H1 (cell line): ENCODE data around the gene ME3. TPM values are rescaled to one million over a fixed set of nuclear protein-coding genes. Genes with fewer than 3 reads are reported as not detected.
A peak's percentile ranks its signal among the peaks of the same experiment; 100 is the strongest.

Source experiments
- CTCF ChIA-PET: fragments of 300-600 bp; sonication (Branson Sonifier 250); formaldehyde crosslinking; loops from one replicate; lab custom pipeline; 2021; ENCODE audit not compliant: partially characterized antibody; lab: Charles Lee
- POLR2A ChIA-PET: fragments of 300-600 bp; sonication (Branson Sonifier 250); formaldehyde crosslinking; loops from one replicate; lab custom pipeline; 2021; ENCODE audit warnings: inconsistent platforms; ENCODE audit not compliant: partially characterized antibody; lab: Charles Lee
- DNase-seq, 2 experiments: peaks; one replicate each; pipeline versions ENCODE4 v3.0.0 to v3.0.0-alpha.2; 2010 to 2022; ENCODE audit warnings: low spot score in 2 of 2, low read depth in 1 of 2, mixed read lengths in 1 of 2
- FAIRE-seq: peaks from 2 replicates; lab custom pipeline; 2011; peaks lifted over from hg19 to GRCh38; lab: Jason Lieb, UNC
- H2AFZ ChIP-seq: 2 replicates; pipeline ENCODE4 v1.8.1; 2012; ENCODE audit warnings: low read length, inconsistent platforms
- H2AK5ac ChIP-seq: 2 replicates; pipeline ENCODE4 v1.6.1; 2013; ENCODE audit warnings: low read depth, low read length
- H2BK120ac ChIP-seq: replicated peaks from 2 replicates; pipeline ENCODE3; 2013; ENCODE audit warnings: low read depth, low read length, inconsistent platforms
- H2BK12ac ChIP-seq: 2 replicates; pipeline ENCODE4 v1.6.1; 2013; ENCODE audit warnings: low read depth, low read length
- H2BK15ac ChIP-seq: 2 replicates; pipeline ENCODE4 v1.6.1; 2013; ENCODE audit warnings: low read length
- H2BK20ac ChIP-seq: 2 replicates; pipeline ENCODE4 v1.6.1; 2013; ENCODE audit warnings: low read length
- H2BK5ac ChIP-seq: 2 replicates; pipeline ENCODE4 v1.6.1; 2013; ENCODE audit warnings: low read depth, low read length
- H3K14ac ChIP-seq: 2 replicates; pipeline ENCODE4 v1.6.1; 2013; ENCODE audit warnings: inconsistent platforms; ENCODE audit not compliant: insufficient read length
- H3K18ac ChIP-seq: 2 replicates; pipeline ENCODE4 v1.6.1; 2013; ENCODE audit warnings: low read length; ENCODE audit errors: extremely low read depth
- H3K23ac ChIP-seq: 2 replicates; pipeline ENCODE4 v1.6.1; 2013; ENCODE audit warnings: inconsistent platforms; ENCODE audit not compliant: insufficient read length
- H3K23me2 ChIP-seq: 2 replicates; pipeline ENCODE4 v1.6.1; 2013; ENCODE audit warnings: low read depth, low read length
- H3K27ac ChIP-seq: 2 replicates; pipeline ENCODE4 v1.6.1; 2011; ENCODE audit warnings: low read depth, low read length, inconsistent platforms
- H3K27me3 ChIP-seq, 4 experiments: replicated peaks in 1 of 4; 1 replicate in 1 of 4; 2 replicates in 3 of 4; pipeline versions ENCODE4 v1.6.1 to v1.8.1; 2011 to 2013; ENCODE audit warnings: low read length in 3 of 4, mild to moderate bottlenecking in 3 of 4, inconsistent platforms in 2 of 4, mixed read lengths in 2 of 4, moderate library complexity in 1 of 4; ENCODE audit not compliant: control insufficient read depth in 3 of 4, insufficient read depth in 3 of 4; ENCODE audit errors: extremely low read depth in 1 of 4
- H3K36me3 ChIP-seq, 4 experiments: 2 replicates each; pipeline versions ENCODE4 v1.6.1 to v1.8.1; 2011 to 2013; ENCODE audit warnings: mild to moderate bottlenecking in 4 of 4, low read length in 3 of 4, moderate library complexity in 2 of 4, control low read depth in 1 of 4, inconsistent platforms in 1 of 4; ENCODE audit not compliant: insufficient read depth in 4 of 4, control insufficient read depth in 2 of 4
- H3K4ac ChIP-seq: replicated peaks from 2 replicates; pipeline ENCODE3; 2013; ENCODE audit warnings: low read length, low read depth, mixed read lengths, inconsistent platforms; ENCODE audit not compliant: insufficient read length
- H3K4me1 ChIP-seq, 4 experiments: replicated peaks in 1 of 4; 1 replicate in 1 of 4; 2 replicates in 3 of 4; pipeline versions ENCODE4 v1.6.1 to v1.8.1; 2011 to 2013; ENCODE audit warnings: low read length in 3 of 4, inconsistent platforms in 2 of 4, mixed read lengths in 1 of 4; ENCODE audit not compliant: insufficient read depth in 4 of 4, control insufficient read depth in 3 of 4
- H3K4me2 ChIP-seq, 2 experiments: 2 replicates each; pipeline versions ENCODE4 v1.6.1 to v1.8.1; 2011 to 2013; ENCODE audit warnings: low read depth in 2 of 2, low read length in 2 of 2, control low read depth in 1 of 2, inconsistent platforms in 1 of 2, mild to moderate bottlenecking in 1 of 2; ENCODE audit not compliant: insufficient read depth in 1 of 2
- H3K4me3 ChIP-seq, 4 experiments: fragments of 200-600, 300-600 bp in 1 of 4; sonication (generic), shearing (Covaris generic), sonication (Bioruptor Twin) in 1 of 4; 2 replicates each; pipeline versions ENCODE4 v1.5.1 to v1.8.1; 2011 to 2016; ENCODE audit warnings: low read length in 4 of 4, low read depth in 3 of 4, control low read depth in 2 of 4, inconsistent platforms in 2 of 4, mild to moderate bottlenecking in 2 of 4, mixed read lengths in 1 of 4, moderate library complexity in 1 of 4; ENCODE audit not compliant: insufficient read depth in 2 of 4; ENCODE audit errors: extremely low read depth in 1 of 4
- H3K56ac ChIP-seq: replicated peaks from 2 replicates; pipeline ENCODE3; 2013; ENCODE audit warnings: low read depth, mild to moderate bottlenecking, mixed read lengths, low read length, inconsistent platforms; ENCODE audit not compliant: insufficient read length
- H3K79me1 ChIP-seq: 2 replicates; pipeline ENCODE4 v1.6.1; 2013; ENCODE audit warnings: low read depth, low read length, control low read depth
- H3K79me2 ChIP-seq, 2 experiments: 2 replicates each; pipeline versions ENCODE4 v1.6.1 to v1.8.1; 2012 to 2013; ENCODE audit warnings: low read length in 2 of 2, mild to moderate bottlenecking in 2 of 2, inconsistent platforms in 1 of 2; ENCODE audit not compliant: insufficient read depth in 2 of 2, control insufficient read depth in 1 of 2
- H3K9ac ChIP-seq, 4 experiments: replicated peaks in 1 of 4; 1 replicate in 1 of 4; 2 replicates in 3 of 4; pipeline versions ENCODE4 v1.6.1 to v1.8.1; 2011 to 2013; ENCODE audit warnings: low read depth in 3 of 4, low read length in 3 of 4, control low read depth in 2 of 4, mild to moderate bottlenecking in 2 of 4, moderate library complexity in 2 of 4, inconsistent platforms in 1 of 4; ENCODE audit errors: extremely low read depth in 1 of 4
- H3K9me3 ChIP-seq, 2 experiments: 2 replicates each; pipeline versions ENCODE4 v1.6.1 to v1.8.1; 2012 to 2013; ENCODE audit warnings: mild to moderate bottlenecking in 2 of 2, moderate library complexity in 2 of 2, control low read depth in 1 of 2, inconsistent platforms in 1 of 2, low read depth in 1 of 2, low read length in 1 of 2, mixed read lengths in 1 of 2; ENCODE audit not compliant: insufficient read depth in 2 of 2
- H4K20me1 ChIP-seq, 2 experiments: replicated peaks in 1 of 2; 2 replicates each; pipeline versions ENCODE3 to v1.8.1; 2011 to 2013; ENCODE audit warnings: inconsistent platforms in 2 of 2, low read length in 2 of 2, mild to moderate bottlenecking in 1 of 2; ENCODE audit not compliant: insufficient read depth in 2 of 2, control insufficient read depth in 1 of 2
- H4K5ac ChIP-seq: 2 replicates; pipeline ENCODE4 v1.6.1; 2013; ENCODE audit warnings: low read length, low read depth, mixed read lengths, inconsistent platforms; ENCODE audit not compliant: insufficient read length
- H4K8ac ChIP-seq: 2 replicates; pipeline ENCODE4 v1.8.0; 2013; ENCODE audit warnings: mild to moderate bottlenecking, moderate library complexity, low read length, inconsistent platforms; ENCODE audit not compliant: insufficient read depth; ENCODE audit errors: extremely low read depth
- H4K91ac ChIP-seq: replicated peaks from 2 replicates; pipeline ENCODE3; 2013; ENCODE audit warnings: low read length, mixed read lengths, inconsistent platforms; ENCODE audit not compliant: insufficient read length
- BCL11A ChIP-seq, 2 experiments: IDR thresholded peaks; one replicate each; pipeline ENCODE4 v1.6.1; 2011; ENCODE audit warnings: low read depth in 2 of 2, low read length in 2 of 2, mild to moderate bottlenecking in 2 of 2
- BRCA1 ChIP-seq: IDR thresholded peaks from 2 replicates; pipeline ENCODE4 v1.6.1; 2012; ENCODE audit warnings: low read depth, low read length, improper control_type of control experiment
- CHD2 ChIP-seq: IDR thresholded peaks from 2 replicates; pipeline ENCODE4 v1.6.1; 2012; ENCODE audit warnings: low read length, improper control_type of control experiment
- EZH2 ChIP-seq: fragments of 200-600 bp; sonication (generic); IDR thresholded peaks from 2 replicates; pipeline ENCODE4 v1.7.1; 2012; ENCODE audit warnings: low read depth, mild to moderate bottlenecking, moderate library complexity, low read length, inconsistent platforms; ENCODE audit not compliant: severe bottlenecking
- GTF2F1 ChIP-seq: IDR thresholded peaks from 2 replicates; pipeline ENCODE4 v1.6.1; 2012; ENCODE audit warnings: low read depth, low read length, improper control_type of control experiment, borderline replicate concordance
- HDAC2 ChIP-seq, 2 experiments: fragments of 300-600 bp in 1 of 2; sonication (generic) in 1 of 2; IDR thresholded peaks; 2 replicates each; pipeline ENCODE4 v1.6.1; 2011 to 2012; ENCODE audit warnings: low read depth in 2 of 2, low read length in 2 of 2, mild to moderate bottlenecking in 2 of 2, moderate library complexity in 2 of 2, borderline replicate concordance in 1 of 2, inconsistent platforms in 1 of 2
- JUN ChIP-seq: IDR thresholded peaks from 2 replicates; pipeline ENCODE4 v1.6.1; 2011; ENCODE audit warnings: low read depth, mild to moderate bottlenecking, improper control_type of control experiment, low read length
- JUND ChIP-seq: IDR thresholded peaks from 2 replicates; pipeline ENCODE4 v1.6.1; 2011; ENCODE audit warnings: mild to moderate bottlenecking, improper control_type of control experiment, low read length
- RBBP5 ChIP-seq: IDR thresholded peaks from 2 replicates; pipeline ENCODE4 v1.7.1; 2012; ENCODE audit warnings: low read depth, mild to moderate bottlenecking, inconsistent platforms, low read length, moderate library complexity, borderline replicate concordance
- RFX5 ChIP-seq: IDR thresholded peaks from 2 replicates; pipeline ENCODE4 v1.6.1; 2011; ENCODE audit warnings: low read depth, low read length, improper control_type of control experiment, borderline replicate concordance
- RXRA ChIP-seq: IDR thresholded peaks from 2 replicates; pipeline ENCODE4 v1.6.1; 2011; ENCODE audit warnings: low read depth, mild to moderate bottlenecking, low read length, moderate library complexity; ENCODE audit not compliant: insufficient read depth
- SIN3A ChIP-seq, 2 experiments: IDR thresholded peaks in 1 of 2; conservative IDR thresholded peaks in 1 of 2; 2 replicates each; pipeline ENCODE4 v1.6.1; 2011 to 2012; ENCODE audit warnings: low read length in 2 of 2, improper control_type of control experiment in 1 of 2, low read depth in 1 of 2, mild to moderate bottlenecking in 1 of 2
- WGBS, 2 experiments: shearing (Covaris generic) in 1 of 2; methylation state at CpG; one replicate each; pipeline versions ENCODE4 v1.1.6 to v1.1.7; 2013 to 2015; ENCODE audit warnings: low lambda C conversion rate in 2 of 2, mixed read lengths in 2 of 2, inconsistent platforms in 1 of 2, low coverage in 1 of 2, missing lambda C conversion rate in 1 of 2; ENCODE audit not compliant: insufficient replicate concordance in 2 of 2, insufficient coverage in 1 of 2, insufficient read length in 1 of 2; ENCODE audit errors: extremely low coverage in 1 of 2, missing lambda C conversion rate in 1 of 2; 5-methylcytosine and 5-hydroxymethylcytosine counted together
- polyA plus RNA-seq, 7 experiments: library from polyadenylated mRNA; depleted of rRNA in 3 of 7; stranded (reverse) in 5 of 7; unstranded in 2 of 7; fragments of >200 nt in 5 of 7; fragments of 200-250 nt in 2 of 7; gene quantifications; 1 replicate in 5 of 7; 2 replicates in 1 of 7; 4 replicates in 1 of 7; pipeline versions ENCODE4 v1.2.1 to v1.2.3, GENCODE V29; 2011 to 2013; ENCODE audit warnings: missing spikeins in 2 of 7, mixed read lengths in 2 of 7
- total RNA-seq: library from RNA; stranded (reverse); fragmentation: NEBNext Ultra II Directional; extraction: Animal tissue kit (Norgen Biotek cat#: 25700); gene quantifications from 2 replicates; pipeline ENCODE4 v1.2.1, GENCODE V29; 2021

The ME3 gene
- total and polyA plus RNA-seq, 2 of the 8 experiments (the other 6 are each of a cell fraction or from before 2014, with no cell fraction given): 1.5 to 2.8 TPM

GRCh38 chr11:86676533-86677154 is 4.2 kb upstream of the ME3 start:
- no peak overlapping the region for H3K14ac ChIP-seq
- no peaks in the 10 kb centered on the region for H3K79me2 ChIP-seq
- peaks cover 5 to 15% (median 8%) of the 10 kb centered on the region in 4 experiments; a peak in 6 of 7 replicates for H3K4me1 ChIP-seq
- DNase-seq: peak in 1 of 2 experiments; percentile 66
- ChIA-PET POLR2A (no interaction called here), CTCF (interaction anchor here (0.6 to 1.8 kb wide), 15 partner anchors 9 to 234 kb away, joined by 3 to 7 read pairs (median 4); partner anchors contain the start of gene PRSS23)
- 61% methylated on average over 6 of the region's 6 CpGs; no CpG with 5 or more reads in 1 of the 2 experiments for WGBS, 2 experiments
- H3K4ac ChIP-seq: no peak overlapping the region
- peak overlapping the region; percentile 97 for H2AFZ ChIP-seq
- no peak overlapping the region for H2AK5ac ChIP-seq
- H3K4me3 ChIP-seq: no peak overlapping the region
- no peak overlapping the region for H3K18ac ChIP-seq
- no peaks in the 10 kb centered on the region for H3K79me1 ChIP-seq
- no peak overlapping the region for H3K23ac ChIP-seq
- no peak overlapping the region for H2BK12ac ChIP-seq
- H3K23me2 ChIP-seq: peaks cover 9% of the 10 kb centered on the region; the same call in 1 of the 2 replicates
- no peaks in the 10 kb centered on the region for H3K36me3 ChIP-seq
- H3K56ac ChIP-seq: no peak overlapping the region
- H4K5ac ChIP-seq: no peak overlapping the region
- peaks cover 0 to 22% (median 15%) of the 10 kb centered on the region in 4 experiments; a peak in 5 of 7 replicates for H3K27me3 ChIP-seq
- no peak overlapping the region for H3K4me2 ChIP-seq
- peak overlapping the region; percentile 77 for H4K91ac ChIP-seq
- H3K9me3 ChIP-seq: no peaks in the 10 kb centered on the region
- H2BK15ac ChIP-seq: no peak overlapping the region
- no peak overlapping the region for H3K27ac ChIP-seq
- H4K20me1 ChIP-seq: no peaks in the 10 kb centered on the region
- H2BK20ac ChIP-seq: no peak overlapping the region; the same call in 1 of the 2 replicates
- peak; percentile 32 for FAIRE-seq
- no peak overlapping the region for H4K8ac ChIP-seq
- no peak overlapping the region for H3K9ac ChIP-seq
- no peak overlapping the region for H2BK5ac ChIP-seq
- peak overlapping the region; percentile 57 for H2BK120ac ChIP-seq
- no peak for TF ChIP-seq CHD2
- TF ChIP-seq BRCA1: no peak
- no peak for TF ChIP-seq RXRA
- no peak for TF ChIP-seq EZH2
- TF ChIP-seq RFX5: peak; percentile 94
- no peak for TF ChIP-seq GTF2F1
- TF ChIP-seq JUN: no peak
- TF ChIP-seq SIN3A (conservative IDR thresholded peaks at IDR 0.05 in 1 of 2, IDR thresholded peaks at IDR 0.05 in 1 of 2; ENCODE audit: low read depth in 1 of 2, low read length in 2 of 2): no peak
- no peak for TF ChIP-seq RBBP5
- no peak for TF ChIP-seq HDAC2 (IDR thresholded peaks at IDR 0.05; ENCODE audit: borderline replicate concordance in 1 of 2, low read depth in 2 of 2, low read length in 2 of 2)
- TF ChIP-seq BCL11A (IDR thresholded peaks at IDR 0.05; ENCODE audit: low read depth in 2 of 2, low read length in 2 of 2): no peak
- peak; percentile 7; the same call in 1 of the 2 replicates for TF ChIP-seq JUND
